ENCODE results near the gene ENOPH1.

ENOPH1 gene

DNA sequence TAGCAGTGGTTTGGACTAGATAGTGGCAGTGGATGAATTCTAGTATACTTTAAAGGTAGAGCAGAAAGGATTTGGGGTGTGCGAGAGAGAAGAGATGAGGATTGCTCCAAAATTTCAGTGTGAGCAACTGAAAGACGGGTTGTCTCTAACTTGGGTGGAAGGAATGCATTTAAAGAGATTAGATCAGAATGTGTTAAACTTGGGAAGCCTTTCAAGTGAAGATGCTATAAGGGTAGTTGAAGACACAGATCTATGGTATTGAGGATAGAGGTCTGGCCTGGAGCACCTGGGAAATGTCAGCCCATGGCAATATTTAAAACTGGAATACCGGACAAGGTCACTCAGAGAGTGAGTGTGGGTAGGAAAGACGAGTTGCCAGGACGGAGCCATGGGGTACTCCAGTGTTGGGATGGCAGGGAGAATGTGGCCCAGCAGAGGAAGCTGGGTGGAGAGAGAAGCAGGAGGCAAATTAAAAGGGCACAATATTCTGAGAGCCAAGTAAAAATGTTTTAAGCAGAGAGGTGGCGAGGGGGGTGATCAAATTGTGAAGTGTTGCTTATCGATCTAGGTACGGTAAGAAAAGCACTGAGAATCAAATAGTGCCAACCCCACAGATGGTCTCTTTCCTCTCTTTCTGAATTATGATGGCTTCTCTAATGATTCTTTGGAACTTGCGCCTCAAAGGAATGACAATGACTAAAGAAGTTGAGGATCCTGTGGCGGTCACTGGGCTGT, 50.5 kb downstream of the ENOPH1 start:
- no peak overlapping the region for H2AFZ ChIP-seq (ENCODE audit: low read depth)
- H3K4me1 ChIP-seq (ENCODE audit: low read depth, poor library complexity, severe bottlenecking), result no peaks in the 10 kb centered on the region
- no peaks in the 10 kb centered on the region for H4K20me1 ChIP-seq (ENCODE audit: insufficient read depth)
- no peak overlapping the region for H3K4me3 ChIP-seq (IDR thresholded peaks at IDR 0.05; ENCODE audit: insufficient read depth, low read depth, low read length)
- no peaks in the 10 kb centered on the region for H3K79me2 ChIP-seq (ENCODE audit: insufficient read depth, low read depth)
- no peaks in the 10 kb centered on the region for H3K36me3 ChIP-seq (ENCODE audit: insufficient read depth)
- no peak overlapping the region for H3K9ac ChIP-seq
- H3K27ac ChIP-seq, result no peak overlapping the region
- TF ChIP-seq, protein P1, sequence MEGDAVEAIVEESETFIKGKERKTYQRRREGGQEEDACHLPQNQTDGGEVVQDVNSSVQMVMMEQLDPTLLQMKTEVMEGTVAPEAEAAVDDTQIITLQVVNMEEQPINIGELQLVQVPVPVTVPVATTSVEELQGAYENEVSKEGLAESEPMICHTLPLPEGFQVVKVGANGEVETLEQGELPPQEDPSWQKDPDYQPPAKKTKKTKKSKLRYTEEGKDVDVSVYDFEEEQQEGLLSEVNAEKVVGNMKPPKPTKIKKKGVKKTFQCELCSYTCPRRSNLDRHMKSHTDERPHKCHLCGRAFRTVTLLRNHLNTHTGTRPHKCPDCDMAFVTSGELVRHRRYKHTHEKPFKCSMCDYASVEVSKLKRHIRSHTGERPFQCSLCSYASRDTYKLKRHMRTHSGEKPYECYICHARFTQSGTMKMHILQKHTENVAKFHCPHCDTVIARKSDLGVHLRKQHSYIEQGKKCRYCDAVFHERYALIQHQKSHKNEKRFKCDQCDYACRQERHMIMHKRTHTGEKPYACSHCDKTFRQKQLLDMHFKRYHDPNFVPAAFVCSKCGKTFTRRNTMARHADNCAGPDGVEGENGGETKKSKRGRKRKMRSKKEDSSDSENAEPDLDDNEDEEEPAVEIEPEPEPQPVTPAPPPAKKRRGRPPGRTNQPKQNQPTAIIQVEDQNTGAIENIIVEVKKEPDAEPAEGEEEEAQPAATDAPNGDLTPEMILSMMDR (conservative IDR thresholded peaks at IDR 0.05; ENCODE audit: low read depth, low read length), result no peak
- H3K27me3 ChIP-seq (ENCODE audit: insufficient read depth, low read depth), result no peaks in the 10 kb centered on the region
- no peak overlapping the region for H3K4me2 ChIP-seq

DNA sequence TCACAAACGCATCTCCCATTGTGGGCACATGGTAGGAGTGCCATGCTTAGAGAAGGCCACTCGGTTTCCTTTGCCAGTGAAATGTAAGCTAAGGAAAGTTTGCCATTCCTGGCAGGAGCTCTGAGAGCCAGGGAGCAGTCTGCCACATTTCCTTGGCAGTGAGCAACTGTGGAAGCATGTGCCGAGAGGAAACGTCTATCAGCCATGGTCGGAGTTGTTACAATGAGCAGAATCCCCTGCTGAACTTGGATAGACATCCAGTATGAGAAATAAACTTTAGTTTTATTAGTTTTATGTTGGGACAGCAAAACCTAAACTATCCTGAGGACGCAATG, 51.1 kb downstream of the ENOPH1 start:
- H3K27me3 ChIP-seq (ENCODE audit: insufficient read depth, low read depth), result no peaks in the 10 kb centered on the region
- no peak overlapping the region for H3K27ac ChIP-seq
- TF ChIP-seq, protein P1 (conservative IDR thresholded peaks at IDR 0.05; ENCODE audit: low read depth, low read length), result no peak
- H3K36me3 ChIP-seq (ENCODE audit: insufficient read depth), result no peaks in the 10 kb centered on the region
- H3K4me2 ChIP-seq, result no peak overlapping the region
- H3K79me2 ChIP-seq (ENCODE audit: insufficient read depth, low read depth), result no peaks in the 10 kb centered on the region
- H4K20me1 ChIP-seq (ENCODE audit: insufficient read depth), result no peaks in the 10 kb centered on the region
- no peak overlapping the region for H3K4me3 ChIP-seq (IDR thresholded peaks at IDR 0.05; ENCODE audit: insufficient read depth, low read depth, low read length)
- H3K4me1 ChIP-seq (ENCODE audit: low read depth, poor library complexity, severe bottlenecking), result no peaks in the 10 kb centered on the region
- H3K9ac ChIP-seq, result no peak overlapping the region
- H2AFZ ChIP-seq (ENCODE audit: low read depth), result no peak overlapping the region

DNA sequence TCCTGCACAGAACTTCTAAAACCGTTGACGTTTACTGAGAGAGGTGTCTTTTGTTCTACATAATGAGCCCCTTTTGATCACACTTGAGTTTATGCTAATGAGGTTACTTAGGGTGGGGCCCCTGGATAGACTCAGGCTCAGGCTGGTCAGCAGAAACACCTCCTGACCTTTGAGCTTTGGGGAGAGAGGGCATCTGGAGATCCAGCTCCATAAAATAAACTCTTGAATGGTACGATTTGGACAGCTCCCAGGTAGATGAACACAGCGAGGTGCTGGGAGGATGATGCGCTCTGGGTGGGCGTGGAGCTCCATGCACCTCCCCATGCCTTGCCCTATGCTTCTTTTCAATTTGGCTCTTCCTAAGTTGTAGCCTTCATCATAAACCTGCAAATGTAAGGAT, 52.0 kb downstream of the ENOPH1 start:
- H4K20me1 ChIP-seq (ENCODE audit: insufficient read depth), result no peaks in the 10 kb centered on the region
- no peak overlapping the region for H2AFZ ChIP-seq (ENCODE audit: low read depth)
- H3K79me2 ChIP-seq (ENCODE audit: insufficient read depth, low read depth), result no peaks in the 10 kb centered on the region
- no peaks in the 10 kb centered on the region for H3K36me3 ChIP-seq (ENCODE audit: insufficient read depth)
- H3K4me1 ChIP-seq (ENCODE audit: low read depth, poor library complexity, severe bottlenecking), result no peaks in the 10 kb centered on the region
- no peak overlapping the region for H3K9ac ChIP-seq
- H3K4me2 ChIP-seq, result no peak overlapping the region
- no peaks in the 10 kb centered on the region for H3K27me3 ChIP-seq (ENCODE audit: insufficient read depth, low read depth)
- no peak overlapping the region for H3K4me3 ChIP-seq (IDR thresholded peaks at IDR 0.05; ENCODE audit: insufficient read depth, low read depth, low read length)
- no peak overlapping the region for H3K27ac ChIP-seq
- TF ChIP-seq, protein P1 (conservative IDR thresholded peaks at IDR 0.05; ENCODE audit: low read depth, low read length), result no peak

DNA sequence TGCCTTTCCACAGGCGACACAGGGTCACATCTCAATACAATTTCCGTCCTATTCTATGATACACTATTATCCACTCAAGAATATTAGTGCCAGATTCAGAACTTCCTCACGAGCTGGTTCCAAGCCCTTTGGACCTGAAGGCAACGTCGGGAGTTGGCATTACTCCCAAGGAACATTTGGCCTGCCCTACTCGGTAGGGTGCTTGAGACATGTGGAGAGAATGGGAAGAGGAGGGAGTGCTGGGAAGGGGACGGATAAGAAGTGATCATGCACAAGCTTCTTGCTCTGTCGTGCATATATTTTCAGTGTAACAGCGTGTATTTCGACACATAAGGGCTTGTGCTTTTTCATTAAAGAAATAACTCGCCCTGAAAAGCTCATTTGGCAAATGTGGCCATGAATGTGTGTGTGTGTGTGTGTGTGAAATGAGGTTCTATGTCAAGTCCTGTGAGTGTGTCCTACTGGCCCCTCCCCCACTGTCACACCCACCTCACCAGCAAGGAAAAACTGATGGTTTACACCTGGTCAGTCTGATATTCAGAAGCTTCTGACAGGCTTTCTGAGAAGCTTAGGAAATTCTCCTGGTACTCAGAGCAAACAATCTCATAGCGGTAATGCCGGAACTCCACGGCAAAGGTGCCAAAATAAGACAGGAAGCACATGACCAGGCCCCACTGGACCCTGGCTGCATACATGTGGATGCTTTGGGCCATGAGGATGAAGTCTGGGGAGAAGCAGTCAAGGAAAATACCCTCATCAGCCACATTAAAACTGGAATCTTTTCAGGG, 54.8 kb downstream of the ENOPH1 start:
- no peak overlapping the region for H3K4me3 ChIP-seq (IDR thresholded peaks at IDR 0.05; ENCODE audit: insufficient read depth, low read depth, low read length)
- H4K20me1 ChIP-seq (ENCODE audit: insufficient read depth), result no peaks in the 10 kb centered on the region
- no peaks in the 10 kb centered on the region for H3K4me1 ChIP-seq (ENCODE audit: low read depth, poor library complexity, severe bottlenecking)
- H3K27ac ChIP-seq, result no peak overlapping the region
- H3K9ac ChIP-seq, result no peak overlapping the region
- TF ChIP-seq, protein P1 (conservative IDR thresholded peaks at IDR 0.05; ENCODE audit: low read depth, low read length), result no peak
- H3K4me2 ChIP-seq, result no peak overlapping the region
- no peaks in the 10 kb centered on the region for H3K27me3 ChIP-seq (ENCODE audit: insufficient read depth, low read depth)
- H3K79me2 ChIP-seq (ENCODE audit: insufficient read depth, low read depth), result no peaks in the 10 kb centered on the region
- H3K36me3 ChIP-seq (ENCODE audit: insufficient read depth), result no peaks in the 10 kb centered on the region
- H2AFZ ChIP-seq (ENCODE audit: low read depth), result no peak overlapping the region
